ENCODE measurements around the gene PTS. TPM values are rescaled to one million over a fixed set of nuclear protein-coding genes. Genes with fewer than 3 reads are reported as not detected.

The PTS gene
- total RNA-seq, result 10 to 100 TPM; 21.8 to 40.4 (median 38.7) TPM

- intact Hi-C loops (cut with DNase I; ENCODE audit: low total_unique reads), result loop anchor here (5.0 kb wide), 1 partner anchor 1031 kb away; no protein-coding TSS in a partner anchor
- Histone ChIP-seq H3K27ac (peak within 1 kb of the TSS; percentile 97 to 98), H3K4me1 (peaks cover 0 to 7% of the 10 kb centered on the region in 2 donors), H3K36me3 (no peaks in the 10 kb centered on the region), H3K9me3 (no peaks in the 10 kb centered on the region), H3K4me3 (peak within 1 kb of the TSS; percentile 76 to 99 (median 80)), H3K27me3 (no peaks in the 10 kb centered on the region)
- peak; percentile 93 to 96 (median 95) for TF ChIP-seq POLR2AphosphoS5 (IDR thresholded peaks at IDR 0.05)
- TF ChIP-seq CTCF (IDR thresholded peaks at IDR 0.05), result no peak
- TF ChIP-seq POLR2A (IDR thresholded peaks at IDR 0.05), result peak; percentile 91
- peak; percentile 81 for DNase-seq (ENCODE audit: low spot score in 2 of 2)
Observed at GRCh38 chr11:112226062-112226830, at the start of gene PTS. Gene PTS (plus strand): TSS chr11:112226428. CDS start chr11:112226444, 16 bp downstream.

- Histone ChIP-seq H3K36me3 (no peaks in the 10 kb centered on the region), H3K27ac (no peak overlapping the region), H3K27me3 (no peaks in the 10 kb centered on the region), H3K4me1 (no peaks in the 10 kb centered on the region), H3K4me3 (no peak overlapping the region), H3K9me3 (no peaks in the 10 kb centered on the region)
- no peak for DNase-seq (ENCODE audit: low spot score in 2 of 2)
- intact Hi-C loops (cut with DNase I; ENCODE audit: low total_unique reads), result no loop called here
- TF ChIP-seq POLR2A (IDR thresholded peaks at IDR 0.05), result no peak
- TF ChIP-seq CTCF (IDR thresholded peaks at IDR 0.05), result no peak
- no peak for TF ChIP-seq POLR2AphosphoS5 (IDR thresholded peaks at IDR 0.05)
Observed at GRCh38 chr11:112177589-112177988, 48.6 kb upstream of the PTS start.

- intact Hi-C loops (cut with DNase I; ENCODE audit: low total_unique reads), result no loop called here
- Histone ChIP-seq H3K4me1 (no peaks in the 10 kb centered on the region), H3K36me3 (no peaks in the 10 kb centered on the region), H3K4me3 (no peak overlapping the region), H3K9me3 (no peaks in the 10 kb centered on the region), H3K27ac (no peak overlapping the region), H3K27me3 (no peaks in the 10 kb centered on the region)
- TF ChIP-seq POLR2A (IDR thresholded peaks at IDR 0.05) (no peak), POLR2AphosphoS5 (IDR thresholded peaks at IDR 0.05) (no peak), CTCF (IDR thresholded peaks at IDR 0.05) (no peak)
- no peak for DNase-seq (ENCODE audit: low spot score in 2 of 2)
Observed at GRCh38 chr11:112178428-112178827, 47.8 kb upstream of the PTS start.

DNA sequence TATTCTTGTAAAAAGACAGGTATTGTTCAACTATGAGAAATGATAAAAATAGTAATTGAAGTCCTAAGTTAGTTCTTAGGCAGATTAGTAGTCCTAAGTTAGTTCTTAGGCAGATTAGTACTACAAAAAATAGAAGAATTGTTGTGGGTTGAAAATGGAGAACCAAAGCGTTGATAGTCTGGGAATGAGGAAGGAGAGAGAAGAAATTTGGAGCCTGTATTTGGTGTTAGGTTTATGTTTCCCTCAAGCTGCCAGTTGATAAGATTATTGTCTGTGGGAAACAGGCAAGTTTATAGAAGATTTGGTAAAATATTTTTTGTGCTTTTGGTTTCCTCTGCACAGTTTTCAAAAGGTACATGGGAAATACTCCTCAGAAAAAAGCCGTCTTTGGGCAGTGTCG is 47.3 kb upstream of the PTS start:
- intact Hi-C loops (cut with DNase I; ENCODE audit: low total_unique reads), result no loop called here
- no peaks in the 10 kb centered on the region for H3K27me3 ChIP-seq
- H3K36me3 ChIP-seq, result no peaks in the 10 kb centered on the region
- H3K4me3 ChIP-seq, result no peak overlapping the region
- no peaks in the 10 kb centered on the region for H3K4me1 ChIP-seq
- no peaks in the 10 kb centered on the region for H3K9me3 ChIP-seq
- H3K27ac ChIP-seq, result no peak overlapping the region
- no peak for DNase-seq (ENCODE audit: low spot score in 2 of 2)
- TF ChIP-seq POLR2AphosphoS5 (IDR thresholded peaks at IDR 0.05) (no peak), CTCF (IDR thresholded peaks at IDR 0.05) (no peak), POLR2A (IDR thresholded peaks at IDR 0.05) (no peak)

DNA sequence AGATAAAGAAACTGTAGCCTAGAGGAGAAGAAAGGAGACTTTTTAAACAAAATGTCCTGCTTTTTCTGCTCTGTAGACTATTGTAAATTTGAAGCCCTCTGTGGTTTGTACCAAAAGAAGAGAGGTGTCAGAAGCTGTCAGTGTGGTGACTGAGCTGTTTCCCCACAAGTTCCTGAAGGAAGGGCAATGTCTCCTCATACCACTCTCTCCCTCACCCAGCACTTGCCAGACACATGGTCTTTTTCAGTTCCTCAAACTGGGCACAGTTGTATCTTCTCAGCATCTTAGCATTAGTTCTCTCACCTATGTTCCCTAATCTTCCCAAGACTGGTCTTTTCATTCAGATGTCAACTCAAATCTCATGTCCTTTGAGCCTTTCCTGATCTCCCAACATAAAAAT is 46.6 kb upstream of the PTS start:
- no peak overlapping the region for H3K4me3 ChIP-seq
- H3K4me1 ChIP-seq, result no peaks in the 10 kb centered on the region
- intact Hi-C loops (cut with DNase I; ENCODE audit: low total_unique reads), result no loop called here
- H3K27ac ChIP-seq, result no peak overlapping the region
- no peaks in the 10 kb centered on the region for H3K27me3 ChIP-seq
- no peaks in the 10 kb centered on the region for H3K36me3 ChIP-seq
- no peaks in the 10 kb centered on the region for H3K9me3 ChIP-seq
- DNase-seq (ENCODE audit: low spot score in 2 of 2), result no peak
- TF ChIP-seq POLR2A (IDR thresholded peaks at IDR 0.05) (no peak), POLR2AphosphoS5 (IDR thresholded peaks at IDR 0.05) (no peak), CTCF (IDR thresholded peaks at IDR 0.05) (no peak)
